NCI-H748 (cell line): ENCODE results near the gene HOXC13.

Experiments
- DNase-seq: peaks from one replicate; lab custom pipeline; 2025; ENCODE audit not compliant: unreplicated experiment; lab: John Stamatoyannopoulos, UW

The HOXC13 gene

GRCh38 chr12:53953831-53954693 lies 15.4 kb downstream of the HOXC13 start:
- DNase-seq: no peak

DNA sequence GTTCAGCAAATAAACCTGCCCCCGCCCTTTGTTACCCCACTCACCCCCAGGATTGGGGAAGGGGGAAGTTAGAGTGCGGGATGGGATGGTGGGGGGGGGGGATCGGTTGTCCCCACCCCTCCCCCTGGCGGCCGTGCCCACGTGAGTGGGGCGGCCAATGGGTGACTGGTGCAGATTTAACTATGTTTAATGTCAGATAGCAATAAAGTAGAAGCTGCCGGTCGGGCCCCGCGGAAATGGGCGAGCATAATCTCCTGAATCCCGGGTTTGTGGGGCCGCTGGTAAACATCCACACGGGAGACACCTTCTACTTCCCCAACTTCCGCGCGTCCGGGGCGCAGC lies 16.0 kb downstream of the HOXC13 start, which contains the start of gene HOXC12:
Gene HOXC12, plus strand, starts transcription at position 210 of the 342 bp plus-strand sequence. Its CDS starts 27 bp downstream, at position 237.
- DNase-seq: no peak

DNA sequence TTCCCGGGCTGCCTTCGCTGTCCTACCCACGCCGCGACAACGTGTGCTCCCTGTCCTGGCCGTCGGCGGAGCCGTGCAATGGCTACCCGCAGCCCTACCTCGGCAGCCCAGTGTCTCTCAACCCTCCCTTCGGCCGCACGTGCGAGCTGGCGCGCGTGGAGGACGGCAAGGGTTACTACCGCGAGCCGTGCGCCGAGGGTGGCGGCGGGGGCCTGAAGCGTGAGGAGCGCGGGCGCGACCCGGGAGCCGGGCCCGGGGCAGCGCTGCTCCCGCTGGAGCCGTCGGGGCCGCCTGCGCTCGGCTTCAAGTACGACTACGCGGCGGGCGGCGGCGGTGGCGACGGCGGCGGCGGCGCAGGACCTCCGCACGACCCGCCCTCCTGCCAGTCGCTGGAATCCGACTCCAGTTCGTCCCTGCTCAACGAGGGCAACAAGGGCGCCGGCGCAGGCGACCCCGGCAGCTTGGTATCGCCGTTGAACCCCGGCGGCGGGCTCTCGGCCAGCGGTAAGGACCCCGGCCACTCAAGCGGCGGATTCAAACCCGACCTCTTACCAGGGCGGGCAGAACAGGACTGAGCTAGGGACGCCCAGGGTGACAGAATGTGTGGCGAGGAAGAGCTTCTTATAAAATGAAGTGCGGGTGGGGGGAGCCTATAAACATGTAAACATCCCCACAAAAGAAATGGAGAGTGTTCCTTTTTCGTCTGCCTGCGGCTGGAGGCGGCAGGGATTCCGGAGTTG lies 16.6 kb downstream of the HOXC13 start:
- no peak for DNase-seq

- no peak for DNase-seq
Observed at GRCh38 chr12:53955776-53956250, 17.2 kb downstream of the HOXC13 start.

GRCh38 chr12:53956251-53956887 lies 17.7 kb downstream of the HOXC13 start:
- no peak for DNase-seq

GRCh38 chr12:53956914-53957536 lies 18.4 kb downstream of the HOXC13 start:
- no peak for DNase-seq

- DNase-seq: no peak
Observed at GRCh38 chr12:53958128-53958527, 19.5 kb downstream of the HOXC13 start.

DNA sequence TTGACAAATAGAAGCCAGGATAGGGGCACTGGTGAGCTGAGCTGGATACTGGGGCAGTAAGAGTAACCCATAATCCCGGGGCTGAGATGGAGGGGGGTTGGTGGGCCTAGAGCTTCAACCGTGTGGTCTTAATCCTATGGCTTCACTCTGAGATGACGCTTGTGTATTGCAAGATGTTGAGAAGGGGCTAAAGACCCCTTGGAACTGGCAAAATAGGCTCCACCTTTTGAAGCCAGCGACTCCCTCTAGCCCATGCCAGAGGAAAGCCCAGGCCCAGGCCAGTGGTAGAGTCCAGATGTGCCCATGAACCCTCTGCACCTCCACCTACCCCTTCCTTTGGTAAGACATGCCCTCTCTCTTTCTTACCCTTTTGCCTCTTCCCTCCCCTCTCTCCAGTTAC lies 20.7 kb downstream of the HOXC13 start:
- DNase-seq: no peak

GRCh38 chr12:53960187-53961024 lies 21.8 kb downstream of the HOXC13 start:
- DNase-seq: no peak

- no peak for DNase-seq
Observed at GRCh38 chr12:53961025-53961761, 22.6 kb downstream of the HOXC13 start.

DNA sequence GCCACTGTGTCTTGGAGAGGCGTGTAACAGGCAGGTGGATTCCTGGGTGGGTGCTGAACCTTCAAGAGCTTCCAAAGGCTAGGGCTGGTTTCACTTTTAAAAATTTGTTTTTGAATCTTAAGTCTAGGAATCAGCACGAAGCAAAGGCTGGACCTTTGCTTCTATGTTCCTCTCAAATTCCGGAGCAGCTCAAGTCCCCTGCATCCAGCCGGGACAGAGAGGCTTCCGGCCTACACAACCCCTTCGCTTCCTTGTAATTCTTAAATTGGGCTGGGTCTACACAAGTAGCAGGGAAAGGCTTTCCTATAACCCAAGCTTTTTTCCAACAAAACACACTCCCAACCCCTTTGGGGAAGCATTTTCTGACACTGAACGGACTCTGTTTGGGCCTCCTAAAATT lies 24.4 kb downstream of the HOXC13 start:
- no peak for DNase-seq

DNA sequence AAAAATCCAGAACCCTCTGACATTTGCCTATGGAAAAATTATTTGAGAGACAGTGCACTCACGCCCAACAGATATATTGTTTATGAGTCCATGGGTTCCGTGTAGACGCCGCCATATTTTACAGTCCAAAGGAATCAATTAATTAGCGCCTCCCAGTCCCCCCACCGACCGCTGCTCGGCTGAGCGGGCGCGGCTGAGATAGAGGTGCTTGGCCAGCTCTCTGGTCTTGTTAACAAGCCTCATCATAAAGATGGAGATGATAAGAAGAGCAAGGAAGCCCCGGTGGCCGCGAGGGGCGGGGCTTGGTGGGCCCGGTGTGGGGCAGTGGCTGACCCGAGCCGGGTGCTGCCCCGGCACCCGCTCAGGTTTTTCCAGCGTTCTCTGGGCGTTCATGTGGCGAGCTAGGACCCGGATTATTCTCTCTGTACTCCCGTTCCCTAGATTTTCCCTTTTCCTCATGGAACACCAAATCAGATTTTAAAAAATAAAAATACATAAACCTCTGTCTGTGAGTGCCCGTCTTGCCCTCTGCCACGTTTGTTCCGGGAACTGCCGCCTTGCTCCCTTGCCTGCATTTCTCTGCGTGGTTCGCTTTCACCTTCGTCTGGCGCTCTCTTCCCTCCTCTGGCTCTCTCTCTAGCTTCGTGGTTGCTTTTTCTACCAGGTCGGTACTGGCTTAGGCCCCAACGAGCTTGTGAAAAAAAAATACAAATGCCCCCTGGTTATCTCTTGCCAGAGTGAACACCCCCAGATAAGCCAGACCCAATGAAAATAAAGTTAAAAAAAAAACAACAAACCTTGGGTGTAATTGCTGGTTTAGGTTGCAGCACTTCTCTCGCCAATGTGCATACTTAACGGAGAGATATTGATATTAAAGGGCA lies 25.0 kb downstream of the HOXC13 start:
- no peak for DNase-seq

DNA sequence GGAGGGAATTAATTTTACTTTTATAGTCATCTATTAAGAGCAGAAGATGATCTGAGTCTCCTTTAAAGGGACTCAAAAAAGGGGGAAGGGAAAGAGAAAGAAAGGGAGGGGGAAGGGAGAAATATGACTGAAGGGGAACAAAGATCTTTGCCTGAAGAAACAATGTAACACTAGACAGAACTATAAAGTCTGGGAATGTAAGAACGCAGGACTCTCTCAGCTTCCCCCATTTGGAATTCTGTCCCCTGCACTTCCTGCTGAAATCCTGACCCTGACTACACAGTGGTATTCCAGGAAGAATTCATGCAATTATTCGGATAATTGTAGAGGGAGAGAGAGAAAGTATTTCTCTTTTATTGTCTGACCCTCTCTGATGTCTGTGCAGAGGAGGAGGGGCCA lies 25.7 kb downstream of the HOXC13 start:
- DNase-seq: no peak

GRCh38 chr12:53965281-53966084 lies 26.9 kb downstream of the HOXC13 start:
- DNase-seq: no peak

DNA sequence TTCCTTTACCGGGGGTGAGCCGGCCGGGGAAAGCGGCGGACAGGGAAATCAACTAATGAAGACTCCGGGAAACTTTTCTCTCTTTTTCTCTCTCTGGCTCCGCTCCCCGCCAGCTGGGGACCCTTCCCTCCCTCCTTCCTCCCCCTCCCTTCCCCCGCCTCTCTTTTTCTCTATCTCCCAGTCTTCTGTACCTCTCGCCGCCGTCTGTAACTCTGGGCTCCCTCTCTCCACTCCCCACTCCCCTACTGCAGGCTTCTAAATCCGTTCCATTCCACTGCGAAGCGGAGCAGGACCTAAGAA lies 27.4 kb downstream of the HOXC13 start:
- DNase-seq: no peak

DNA sequence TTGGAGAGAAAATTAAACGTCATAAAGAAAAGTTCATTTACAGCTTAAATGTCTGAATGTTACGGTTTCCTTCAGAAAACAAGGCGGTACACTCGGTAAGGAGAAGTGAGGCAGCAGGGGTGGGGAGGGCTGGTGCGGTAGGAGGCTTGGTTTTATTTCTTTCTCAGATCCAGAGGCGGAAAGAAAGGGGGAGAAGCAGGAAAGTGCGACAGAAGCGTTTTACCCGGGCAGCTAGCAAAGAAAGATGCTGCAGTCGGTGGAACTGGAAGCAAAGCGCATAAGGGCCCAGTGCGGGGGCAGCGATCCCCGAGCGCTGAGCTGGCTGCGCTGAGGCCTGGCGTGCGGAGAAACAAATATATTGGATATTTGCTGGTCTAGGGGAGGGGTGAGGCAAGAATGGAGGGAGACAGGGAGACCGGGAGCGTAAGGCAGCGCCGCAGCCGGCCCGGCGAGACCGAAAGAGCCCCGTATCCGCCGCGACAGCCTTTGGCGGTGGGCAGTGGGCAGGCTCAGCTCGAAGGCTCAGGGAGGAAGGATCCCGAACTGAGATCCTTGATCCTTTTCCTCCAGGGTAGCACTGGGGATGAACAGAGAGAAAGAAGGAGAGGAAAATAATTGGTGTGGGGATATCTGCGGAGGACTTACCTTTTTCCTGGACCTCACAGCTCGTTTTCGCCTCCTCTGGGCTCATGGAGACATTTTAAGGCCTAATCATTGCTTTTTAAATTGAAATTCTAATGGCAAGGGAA lies 27.9 kb downstream of the HOXC13 start:
- DNase-seq: no peak

- DNase-seq: no peak
Observed at GRCh38 chr12:53967421-53967925, 28.8 kb downstream of the HOXC13 start.
